GM21381 (cell line): ENCODE results near the gene UBASH3B.
"Not testable (repeated sequence)": the region's sequence is repeated elsewhere in the genome, so short reads cannot be mapped to it uniquely, and the experiment has no call there.

Experiments
- ATAC-seq: cut with Tn5 transposase; IDR thresholded peaks from one replicate; pipeline ENCODE4 v1.9.1; 2021; ENCODE audit warnings: mild to moderate bottlenecking, moderate library complexity; ENCODE audit not compliant: unreplicated experiment

Gene UBASH3B

DNA sequence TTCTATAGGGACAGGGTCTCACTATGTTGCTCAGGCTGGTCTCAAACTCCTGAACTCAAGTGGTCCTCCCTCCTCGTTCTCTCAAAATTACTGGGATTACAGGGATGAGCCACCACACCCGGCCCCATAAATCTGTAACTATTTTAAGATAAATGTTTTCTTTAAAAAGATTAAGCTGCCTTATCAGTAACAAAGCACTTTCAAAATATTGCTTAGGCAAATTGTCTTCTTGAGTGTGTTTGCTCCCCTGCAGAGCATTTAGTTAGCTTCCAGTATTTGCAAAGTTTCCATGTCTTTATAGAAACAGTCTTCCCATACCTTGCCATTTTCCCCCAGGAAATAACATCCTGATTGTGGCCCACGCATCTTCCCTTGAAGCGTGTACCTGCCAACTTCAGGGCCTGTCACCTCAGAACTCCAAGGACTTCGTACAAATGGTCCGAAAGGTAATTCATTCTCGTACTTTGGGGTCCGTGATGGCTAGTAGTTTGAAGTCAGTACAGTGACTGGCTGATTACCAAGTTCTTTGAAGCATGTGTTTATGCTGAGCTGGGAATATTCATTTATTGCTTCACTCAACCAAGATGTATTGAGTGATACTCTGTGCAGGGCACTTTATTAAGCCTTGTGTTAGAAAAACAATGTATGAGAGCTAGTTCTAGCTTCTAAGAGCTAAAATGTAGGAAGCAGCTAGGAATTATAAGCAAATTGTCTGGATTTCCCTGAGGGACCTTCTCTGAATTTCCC is 152.4 kb downstream of the UBASH3B start:
- ATAC-seq, result peak; percentile 8

DNA sequence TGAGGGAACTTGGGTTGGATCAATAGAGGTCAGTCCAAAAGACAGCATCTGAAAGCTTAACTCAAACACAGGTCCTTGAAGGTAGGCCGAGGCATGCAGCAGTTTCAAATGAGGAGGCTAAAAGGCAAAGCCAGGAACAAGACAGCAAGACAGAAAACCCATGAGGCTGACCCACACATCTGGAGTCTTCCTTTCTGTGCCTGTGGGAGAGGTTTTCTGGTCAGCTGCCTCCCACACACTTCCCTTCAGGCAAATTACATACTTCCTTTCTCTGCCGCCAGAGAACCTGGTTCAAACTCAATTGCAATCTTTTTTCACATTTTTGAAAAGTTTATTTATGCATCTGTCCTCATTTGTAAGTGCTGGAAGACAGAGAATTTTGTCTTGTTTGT is 153.0 kb downstream of the UBASH3B start:
- peak; percentile 92 for ATAC-seq

DNA sequence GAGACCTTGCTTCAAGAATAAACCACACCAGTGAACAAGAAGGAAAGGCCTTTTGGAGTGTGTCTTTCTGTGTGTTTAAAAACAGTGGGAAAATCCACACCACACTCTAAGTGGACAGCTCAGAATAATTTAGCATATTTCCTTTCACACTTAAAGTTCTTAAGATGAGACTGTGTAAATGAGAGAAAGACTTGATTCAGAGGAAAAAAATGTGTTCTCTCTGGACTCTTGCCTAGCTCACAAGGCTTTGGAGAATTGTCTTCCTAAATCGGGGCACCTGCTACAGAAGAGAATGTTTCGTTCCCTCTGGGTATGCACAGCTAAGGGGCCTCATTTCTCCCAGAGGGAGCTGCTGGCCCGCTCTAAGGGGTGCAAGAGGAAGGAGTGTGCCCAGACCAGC is 154.3 kb downstream of the UBASH3B start:
- ATAC-seq, result no peak

- ATAC-seq, result no peak
These were observed 156.2 kb downstream of the UBASH3B start for GRCh38 chr11:122811721-122812120.

- no peak for ATAC-seq
These were observed 157.1 kb downstream of the UBASH3B start for GRCh38 chr11:122812638-122813037.

- no peak for ATAC-seq
These were observed 157.8 kb downstream of the UBASH3B start for GRCh38 chr11:122813176-122813893.

DNA sequence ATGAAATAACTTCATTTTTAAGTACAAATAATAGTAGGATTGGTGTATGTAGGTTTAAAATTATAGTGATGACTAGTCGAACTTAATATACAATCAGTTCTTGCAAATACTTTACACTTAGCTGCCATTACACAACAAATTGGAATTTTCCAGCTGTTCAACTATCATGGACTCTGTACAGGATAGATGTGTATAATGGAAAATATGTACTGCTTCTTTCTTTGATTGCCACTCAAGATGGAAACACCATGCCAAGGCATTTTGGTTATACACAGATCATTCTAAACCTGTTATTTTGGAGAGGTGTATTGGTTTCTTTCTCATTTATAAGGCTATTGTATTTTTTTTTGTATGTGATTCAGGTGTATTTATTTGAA is 158.4 kb downstream of the UBASH3B start:
- ATAC-seq, result no peak

- ATAC-seq, result no peak
These were observed 158.9 kb downstream of the UBASH3B start for GRCh38 chr11:122814401-122814800.

- ATAC-seq, result no peak
These were observed 160.4 kb downstream of the UBASH3B start for GRCh38 chr11:122815900-122816299.

DNA sequence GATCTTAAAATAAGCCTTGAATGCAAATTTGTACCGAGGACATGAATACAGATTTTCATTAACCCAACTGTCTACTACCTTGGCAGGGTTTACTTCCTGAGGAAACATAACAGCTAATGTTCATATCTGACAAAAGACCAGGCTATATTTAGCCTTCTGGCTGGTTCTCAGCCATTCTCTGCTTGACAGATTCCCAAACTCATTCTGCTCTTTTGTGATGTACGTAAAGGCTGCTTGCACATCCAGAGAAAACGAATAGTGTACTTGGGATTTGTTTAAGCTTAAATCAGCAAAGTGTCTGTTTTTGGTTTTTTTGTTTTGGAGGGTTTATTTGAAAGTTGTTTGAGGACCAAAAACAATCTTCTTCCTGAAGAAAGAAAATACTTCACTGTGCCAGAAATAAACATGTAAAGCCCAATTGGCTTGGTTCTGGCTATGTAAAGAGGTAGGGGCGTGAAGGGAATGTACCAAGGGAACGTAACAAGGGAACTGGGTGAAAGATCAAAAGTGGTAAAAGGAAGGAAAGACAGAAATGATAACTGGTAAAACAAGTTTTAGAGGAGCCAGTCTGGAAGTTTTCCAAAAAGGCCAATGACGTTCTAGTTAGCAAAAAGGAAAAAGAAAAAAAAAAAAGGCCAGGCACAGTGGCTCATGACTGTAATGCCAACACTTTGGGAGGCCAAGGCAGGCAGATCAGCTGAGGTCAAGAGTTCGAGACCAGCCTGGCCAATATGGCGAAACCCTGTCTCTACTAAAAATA is 161.4 kb downstream of the UBASH3B start:
- ATAC-seq, result no peak

GRCh38 chr11:122820158-122820557 is 164.6 kb downstream of the UBASH3B start:
- ATAC-seq, result no peak

GRCh38 chr11:122821169-122821568 is 165.6 kb downstream of the UBASH3B start:
- no peak for ATAC-seq

DNA sequence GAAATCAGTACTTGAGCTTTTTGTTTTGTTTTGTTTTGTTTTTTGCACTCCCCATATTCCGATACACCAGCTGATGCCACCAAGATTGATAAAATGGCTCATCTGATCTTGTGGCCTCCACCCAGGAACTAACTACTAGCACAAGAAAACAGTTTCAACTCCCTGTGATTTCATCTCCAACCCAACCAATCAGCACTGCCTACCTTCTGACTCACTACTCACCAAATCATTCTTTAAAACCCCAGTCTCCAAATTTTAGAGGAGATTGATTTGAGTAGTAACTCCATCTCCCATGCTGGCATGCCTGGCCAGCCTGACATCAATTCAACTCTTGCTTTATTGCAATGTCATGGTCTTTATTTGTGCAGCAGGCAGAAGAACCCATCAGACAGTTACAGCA is 166.7 kb downstream of the UBASH3B start:
- no peak for ATAC-seq

DNA sequence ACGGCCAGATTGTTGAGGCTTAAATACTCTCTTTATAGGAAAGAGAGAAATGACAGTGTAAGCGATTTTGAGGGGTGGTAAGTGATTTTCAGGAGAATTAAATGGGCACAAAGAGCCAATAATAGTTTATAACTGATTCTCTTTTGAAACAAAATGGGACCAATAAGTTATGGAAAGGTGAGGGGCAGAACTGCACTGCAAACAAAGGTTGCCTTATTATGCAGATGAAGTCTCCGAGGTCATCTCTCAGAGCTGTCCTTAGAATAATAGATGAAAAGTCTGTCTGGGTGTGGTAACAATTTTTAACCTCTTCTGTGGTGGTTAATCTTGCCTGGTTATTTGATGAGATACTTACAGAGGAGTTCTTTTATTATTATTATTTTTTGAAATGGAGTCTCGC is 168.0 kb downstream of the UBASH3B start:
- ATAC-seq, result no peak

DNA sequence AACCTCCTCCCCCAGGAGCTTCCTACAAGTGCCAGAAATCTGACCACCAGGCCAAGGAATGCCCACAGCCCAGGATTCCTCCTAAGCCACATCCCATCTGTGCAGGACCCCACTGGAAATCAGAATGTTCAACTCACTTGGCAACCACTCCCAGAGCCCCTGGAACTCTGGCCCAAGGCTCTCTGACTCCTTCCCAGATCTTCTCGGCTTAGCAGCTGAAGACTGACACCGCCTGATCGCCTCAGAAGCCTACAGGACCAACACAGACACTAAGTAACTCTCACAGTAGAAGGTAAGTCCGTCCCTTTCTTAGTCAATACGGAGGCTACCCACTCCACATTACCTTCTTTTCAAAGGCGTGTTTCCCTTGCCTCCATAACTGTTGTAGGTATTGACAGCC is 173.8 kb downstream of the UBASH3B start:
- not testable (repeated sequence) for ATAC-seq

- ATAC-seq, result not testable (repeated sequence)
These were observed 176.8 kb downstream of the UBASH3B start for GRCh38 chr11:122832297-122832696.

DNA sequence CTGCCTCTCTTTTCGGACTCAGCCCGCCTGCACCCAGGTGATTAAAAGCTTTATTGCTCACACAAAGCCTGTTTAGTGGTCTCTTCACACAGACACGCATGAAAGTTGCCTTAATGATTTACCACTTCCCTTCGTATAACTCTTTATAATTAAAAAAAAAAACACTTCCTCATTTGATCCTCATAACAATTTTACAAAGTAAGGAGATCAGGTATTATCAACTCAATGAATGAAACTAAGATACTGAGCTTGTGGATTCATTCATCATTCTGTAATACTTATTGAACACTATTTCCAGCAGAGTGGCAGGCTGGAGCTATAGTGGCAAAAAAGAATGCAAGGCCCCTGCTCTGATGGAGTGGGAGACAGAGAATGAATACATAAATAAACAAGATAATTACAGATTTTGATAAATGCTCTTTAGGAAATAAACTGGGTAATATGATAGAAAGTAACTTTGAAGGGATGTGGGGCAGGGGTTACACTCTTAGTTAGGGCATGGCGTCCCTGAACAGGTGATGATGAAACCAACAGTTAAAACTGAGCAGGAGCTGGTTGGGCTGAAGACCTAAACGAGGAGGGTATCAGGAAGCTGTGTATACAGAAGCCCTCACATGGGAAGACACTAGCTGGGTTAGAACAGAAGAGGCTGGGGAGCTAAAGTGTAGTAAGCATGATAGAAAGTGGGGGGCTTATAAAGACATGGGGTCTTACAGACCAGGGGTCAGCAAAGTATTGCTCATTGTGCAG is 177.4 kb downstream of the UBASH3B start:
- no peak for ATAC-seq

GRCh38 chr11:122833846-122834464 is 178.4 kb downstream of the UBASH3B start:
- no peak for ATAC-seq

- no peak for ATAC-seq
These were observed 181.4 kb downstream of the UBASH3B start for GRCh38 chr11:122836916-122837315.

DNA sequence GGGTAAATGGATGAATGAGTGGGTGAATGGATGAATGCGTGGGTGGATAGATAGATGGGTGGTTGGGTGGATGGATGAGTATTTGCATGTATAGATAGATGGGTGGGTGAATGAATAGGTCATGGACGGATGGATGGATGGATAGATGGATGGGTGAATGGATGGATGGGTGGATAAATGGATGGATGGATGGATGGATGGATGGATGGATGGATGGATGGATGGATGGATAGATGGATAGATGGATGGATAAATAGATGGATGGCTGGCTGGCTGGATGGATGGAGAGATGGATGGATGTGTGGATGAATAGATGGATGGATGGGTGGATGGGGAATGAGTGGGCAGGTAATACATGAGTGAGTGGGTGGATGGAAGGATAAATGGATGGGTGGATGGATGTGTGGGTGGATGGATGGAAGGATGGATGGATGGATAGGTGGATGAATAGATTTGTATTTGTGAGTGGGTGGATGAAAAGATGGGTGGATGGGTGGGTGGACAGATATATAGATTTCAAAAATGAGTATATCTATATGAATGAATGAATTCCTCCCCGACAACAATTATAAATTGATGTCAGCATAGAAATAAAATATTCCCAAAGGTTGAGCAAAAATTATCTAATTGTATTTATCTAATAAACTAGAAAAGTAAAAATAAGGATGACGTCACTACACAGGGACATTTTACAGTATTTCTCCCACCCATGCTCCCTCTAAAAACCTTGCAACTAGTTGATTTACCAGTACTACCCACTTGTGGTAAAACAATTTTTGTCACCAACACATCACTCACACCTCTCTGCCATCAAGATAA is 182.2 kb downstream of the UBASH3B start:
- ATAC-seq, result no peak
